ENCODE results near the gene CLEC18A. TPM values are rescaled to one million over a fixed set of nuclear protein-coding genes. Genes with fewer than 3 reads are reported as not detected.
"Not testable (repeated sequence)": the region's sequence is repeated elsewhere in the genome, so short reads cannot be mapped to it uniquely, and the experiment has no call there.

CLEC18A gene
- total RNA-seq, 1 donor from 2014 or later, result under 0.01 TPM

GRCh38 chr16:69965661-69966054 is 14.5 kb downstream of the CLEC18A start:
- H3K4me3 ChIP-seq (ENCODE audit: low read length in 3 of 3); H3K4me1 ChIP-seq (ENCODE audit: control insufficient read depth in 3 of 3, insufficient read depth in 3 of 3, low read length in 3 of 3); H3K27me3 ChIP-seq (ENCODE audit: control insufficient read depth in 3 of 3, insufficient read depth in 3 of 3, low read length in 3 of 3); H3K27ac ChIP-seq (ENCODE audit: low read depth, low read length); H3K36me3 ChIP-seq (ENCODE audit: control insufficient read depth in 3 of 3, insufficient read depth in 3 of 3, low read length in 3 of 3); H3K9ac ChIP-seq (ENCODE audit: low read depth in 1 of 3, low read length in 3 of 3); H3K9me3 ChIP-seq (ENCODE audit: control insufficient read depth in 3 of 3, low read length in 3 of 3): not testable (repeated sequence)

GRCh38 chr16:69967688-69968087 is 16.6 kb downstream of the CLEC18A start:
- not testable (repeated sequence) for H3K27ac ChIP-seq (ENCODE audit: low read depth, low read length); H3K4me1 ChIP-seq (ENCODE audit: control insufficient read depth in 3 of 3, insufficient read depth in 3 of 3, low read length in 3 of 3); H3K36me3 ChIP-seq (ENCODE audit: control insufficient read depth in 3 of 3, insufficient read depth in 3 of 3, low read length in 3 of 3); H3K27me3 ChIP-seq (ENCODE audit: control insufficient read depth in 3 of 3, insufficient read depth in 3 of 3, low read length in 3 of 3); H3K9ac ChIP-seq (ENCODE audit: low read depth in 1 of 3, low read length in 3 of 3); H3K9me3 ChIP-seq (ENCODE audit: control insufficient read depth in 3 of 3, low read length in 3 of 3); H3K4me3 ChIP-seq (ENCODE audit: low read length in 3 of 3)

- H3K4me1 ChIP-seq (ENCODE audit: control insufficient read depth in 3 of 3, insufficient read depth in 3 of 3, low read length in 3 of 3); H3K9me3 ChIP-seq (ENCODE audit: control insufficient read depth in 3 of 3, low read length in 3 of 3); H3K9ac ChIP-seq (ENCODE audit: low read depth in 1 of 3, low read length in 3 of 3); H3K36me3 ChIP-seq (ENCODE audit: control insufficient read depth in 3 of 3, insufficient read depth in 3 of 3, low read length in 3 of 3); H3K27ac ChIP-seq (ENCODE audit: low read depth, low read length); H3K27me3 ChIP-seq (ENCODE audit: control insufficient read depth in 3 of 3, insufficient read depth in 3 of 3, low read length in 3 of 3); H3K4me3 ChIP-seq (ENCODE audit: low read length in 3 of 3): not testable (repeated sequence)
These were observed 17.0 kb downstream of the CLEC18A start for GRCh38 chr16:69968125-69968524.

GRCh38 chr16:69969657-69970056 is 18.5 kb downstream of the CLEC18A start:
- H3K4me3 ChIP-seq (ENCODE audit: low read length in 3 of 3); H3K27ac ChIP-seq (ENCODE audit: low read depth, low read length); H3K9ac ChIP-seq (ENCODE audit: low read depth in 1 of 3, low read length in 3 of 3); H3K9me3 ChIP-seq (ENCODE audit: control insufficient read depth in 3 of 3, low read length in 3 of 3); H3K27me3 ChIP-seq (ENCODE audit: control insufficient read depth in 3 of 3, insufficient read depth in 3 of 3, low read length in 3 of 3); H3K4me1 ChIP-seq (ENCODE audit: control insufficient read depth in 3 of 3, insufficient read depth in 3 of 3, low read length in 3 of 3); H3K36me3 ChIP-seq (ENCODE audit: control insufficient read depth in 3 of 3, insufficient read depth in 3 of 3, low read length in 3 of 3): not testable (repeated sequence)

- H3K9me3 ChIP-seq (ENCODE audit: control insufficient read depth in 3 of 3, low read length in 3 of 3); H3K4me3 ChIP-seq (ENCODE audit: low read length in 3 of 3); H3K27me3 ChIP-seq (ENCODE audit: control insufficient read depth in 3 of 3, insufficient read depth in 3 of 3, low read length in 3 of 3); H3K4me1 ChIP-seq (ENCODE audit: control insufficient read depth in 3 of 3, insufficient read depth in 3 of 3, low read length in 3 of 3); H3K27ac ChIP-seq (ENCODE audit: low read depth, low read length); H3K36me3 ChIP-seq (ENCODE audit: control insufficient read depth in 3 of 3, insufficient read depth in 3 of 3, low read length in 3 of 3); H3K9ac ChIP-seq (ENCODE audit: low read depth in 1 of 3, low read length in 3 of 3): not testable (repeated sequence)
These were observed 21.0 kb downstream of the CLEC18A start for GRCh38 chr16:69972120-69972519.

- not testable (repeated sequence) for H3K4me3 ChIP-seq (ENCODE audit: low read length in 3 of 3); H3K9me3 ChIP-seq (ENCODE audit: control insufficient read depth in 3 of 3, low read length in 3 of 3); H3K9ac ChIP-seq (ENCODE audit: low read depth in 1 of 3, low read length in 3 of 3); H3K27ac ChIP-seq (ENCODE audit: low read depth, low read length); H3K27me3 ChIP-seq (ENCODE audit: control insufficient read depth in 3 of 3, insufficient read depth in 3 of 3, low read length in 3 of 3); H3K4me1 ChIP-seq (ENCODE audit: control insufficient read depth in 3 of 3, insufficient read depth in 3 of 3, low read length in 3 of 3); H3K36me3 ChIP-seq (ENCODE audit: control insufficient read depth in 3 of 3, insufficient read depth in 3 of 3, low read length in 3 of 3)
These were observed 21.8 kb downstream of the CLEC18A start for GRCh38 chr16:69972935-69973334.

GRCh38 chr16:69985196-69985595 is 34.1 kb downstream of the CLEC18A start:
- not testable (repeated sequence) for H3K36me3 ChIP-seq (ENCODE audit: control insufficient read depth in 3 of 3, insufficient read depth in 3 of 3, low read length in 3 of 3); H3K4me1 ChIP-seq (ENCODE audit: control insufficient read depth in 3 of 3, insufficient read depth in 3 of 3, low read length in 3 of 3); H3K4me3 ChIP-seq (ENCODE audit: low read length in 3 of 3); H3K27me3 ChIP-seq (ENCODE audit: control insufficient read depth in 3 of 3, insufficient read depth in 3 of 3, low read length in 3 of 3); H3K27ac ChIP-seq (ENCODE audit: low read depth, low read length); H3K9ac ChIP-seq (ENCODE audit: low read depth in 1 of 3, low read length in 3 of 3); H3K9me3 ChIP-seq (ENCODE audit: control insufficient read depth in 3 of 3, low read length in 3 of 3)

- not testable (repeated sequence) for H3K27ac ChIP-seq (ENCODE audit: low read depth, low read length); H3K36me3 ChIP-seq (ENCODE audit: control insufficient read depth in 3 of 3, insufficient read depth in 3 of 3, low read length in 3 of 3); H3K9ac ChIP-seq (ENCODE audit: low read depth in 1 of 3, low read length in 3 of 3); H3K27me3 ChIP-seq (ENCODE audit: control insufficient read depth in 3 of 3, insufficient read depth in 3 of 3, low read length in 3 of 3); H3K9me3 ChIP-seq (ENCODE audit: control insufficient read depth in 3 of 3, low read length in 3 of 3); H3K4me3 ChIP-seq (ENCODE audit: low read length in 3 of 3); H3K4me1 ChIP-seq (ENCODE audit: control insufficient read depth in 3 of 3, insufficient read depth in 3 of 3, low read length in 3 of 3)
These were observed 46.8 kb downstream of the CLEC18A start for GRCh38 chr16:69997956-69998355.

- not testable (repeated sequence) for H3K4me1 ChIP-seq (ENCODE audit: control insufficient read depth in 3 of 3, insufficient read depth in 3 of 3, low read length in 3 of 3); H3K27me3 ChIP-seq (ENCODE audit: control insufficient read depth in 3 of 3, insufficient read depth in 3 of 3, low read length in 3 of 3); H3K9me3 ChIP-seq (ENCODE audit: control insufficient read depth in 3 of 3, low read length in 3 of 3); H3K9ac ChIP-seq (ENCODE audit: low read depth in 1 of 3, low read length in 3 of 3); H3K36me3 ChIP-seq (ENCODE audit: control insufficient read depth in 3 of 3, insufficient read depth in 3 of 3, low read length in 3 of 3); H3K4me3 ChIP-seq (ENCODE audit: low read length in 3 of 3); H3K27ac ChIP-seq (ENCODE audit: low read depth, low read length)
These were observed 48.7 kb downstream of the CLEC18A start for GRCh38 chr16:69999801-70000200.

- not testable (repeated sequence) for H3K4me1 ChIP-seq (ENCODE audit: control insufficient read depth in 3 of 3, insufficient read depth in 3 of 3, low read length in 3 of 3); H3K9ac ChIP-seq (ENCODE audit: low read depth in 1 of 3, low read length in 3 of 3); H3K4me3 ChIP-seq (ENCODE audit: low read length in 3 of 3); H3K36me3 ChIP-seq (ENCODE audit: control insufficient read depth in 3 of 3, insufficient read depth in 3 of 3, low read length in 3 of 3); H3K27me3 ChIP-seq (ENCODE audit: control insufficient read depth in 3 of 3, insufficient read depth in 3 of 3, low read length in 3 of 3); H3K27ac ChIP-seq (ENCODE audit: low read depth, low read length); H3K9me3 ChIP-seq (ENCODE audit: control insufficient read depth in 3 of 3, low read length in 3 of 3)
These were observed 52.4 kb downstream of the CLEC18A start for GRCh38 chr16:70003511-70003910.

GRCh38 chr16:70008604-70009003 is 57.5 kb downstream of the CLEC18A start:
- not testable (repeated sequence) for H3K9ac ChIP-seq (ENCODE audit: low read depth in 1 of 3, low read length in 3 of 3); H3K4me3 ChIP-seq (ENCODE audit: low read length in 3 of 3); H3K36me3 ChIP-seq (ENCODE audit: control insufficient read depth in 3 of 3, insufficient read depth in 3 of 3, low read length in 3 of 3); H3K9me3 ChIP-seq (ENCODE audit: control insufficient read depth in 3 of 3, low read length in 3 of 3); H3K27ac ChIP-seq (ENCODE audit: low read depth, low read length); H3K4me1 ChIP-seq (ENCODE audit: control insufficient read depth in 3 of 3, insufficient read depth in 3 of 3, low read length in 3 of 3); H3K27me3 ChIP-seq (ENCODE audit: control insufficient read depth in 3 of 3, insufficient read depth in 3 of 3, low read length in 3 of 3)

Data from skeletal muscle tissue (tissue), 4 donors.